GM12875 (cell line): ENCODE data around the gene DEAF1.

ENCODE experiments used
- H3K4me3 ChIP-seq: one replicate; pipeline ENCODE4 v1.5.1; 2011; ENCODE audit warnings: low read depth, low read length, control low read depth
- CTCF ChIP-seq: IDR thresholded peaks from 2 replicates; pipeline ENCODE4 v1.5.1; 2011; ENCODE audit warnings: low read depth, mild to moderate bottlenecking, control low read depth, inconsistent platforms, low read length, moderate library complexity, borderline replicate concordance; ENCODE audit not compliant: insufficient read depth

Gene DEAF1

GRCh38 chr11:680970-681369, 14.1 kb downstream of the DEAF1 start:
- TF ChIP-seq CTCF, result no peak

DNA sequence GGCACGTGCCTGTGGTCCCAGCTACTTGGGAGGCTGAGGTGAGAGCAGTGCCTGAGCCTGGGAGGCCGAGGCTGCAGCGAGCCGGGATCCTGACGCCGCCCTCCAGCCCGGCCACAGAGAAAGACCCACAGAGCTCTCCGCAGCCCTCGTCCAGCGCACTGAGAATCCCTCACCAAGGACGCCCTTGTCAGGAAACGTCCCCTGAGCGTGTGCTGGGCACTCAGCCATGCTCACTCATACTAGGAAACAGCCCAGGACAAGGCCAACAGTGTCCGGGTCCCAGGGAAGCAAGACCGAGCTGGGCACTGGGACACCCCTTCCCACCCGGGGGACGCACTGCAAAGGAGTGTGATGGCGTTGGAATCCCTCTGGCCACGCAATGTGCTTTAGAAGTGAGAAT, 14.5 kb downstream of the DEAF1 start:
- TF ChIP-seq CTCF, result no peak
- no peak overlapping the region for H3K4me3 ChIP-seq

More at GRCh38 chr11:680970-681369, 14.1 kb downstream of the DEAF1 start:
- H3K4me3 ChIP-seq, result no peak overlapping the region

- TF ChIP-seq CTCF, result no peak
- no peak overlapping the region for H3K4me3 ChIP-seq
These were observed 15.5 kb downstream of the DEAF1 start for GRCh38 chr11:679271-680207.

GRCh38 chr11:678297-678696, 16.7 kb downstream of the DEAF1 start:
- TF ChIP-seq CTCF, result no peak
- no peak overlapping the region for H3K4me3 ChIP-seq

GRCh38 chr11:674406-674805, 20.6 kb downstream of the DEAF1 start:
- TF ChIP-seq CTCF, result no peak
- no peak overlapping the region for H3K4me3 ChIP-seq

DNA sequence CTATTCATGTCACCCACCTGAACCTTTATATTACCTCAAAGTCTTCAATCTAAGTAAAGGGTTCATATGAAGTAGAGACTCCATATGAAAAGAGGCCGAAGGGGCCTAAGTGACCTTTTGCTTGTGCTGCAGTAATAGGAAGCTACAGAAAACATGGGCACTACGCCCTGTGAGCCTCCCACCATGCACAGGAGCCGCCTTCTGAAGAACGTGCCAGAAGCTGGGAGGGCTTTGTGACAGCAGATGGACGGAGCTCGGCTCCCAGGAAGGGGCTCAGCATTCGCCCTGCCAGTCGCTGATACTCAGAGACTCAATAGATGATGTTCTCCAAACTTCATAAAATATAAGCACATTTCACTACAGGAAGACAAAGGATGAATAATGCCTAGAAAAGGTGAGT, 21.2 kb downstream of the DEAF1 start:
- no peak for TF ChIP-seq CTCF
- no peak overlapping the region for H3K4me3 ChIP-seq

GRCh38 chr11:665704-666281, 29.2 kb downstream of the DEAF1 start:
- TF ChIP-seq CTCF, result no peak
- H3K4me3 ChIP-seq, result no peak overlapping the region
